K562 (cell line): ENCODE measurements around the gene SNX9. TPM values are rescaled to one million over a fixed set of nuclear protein-coding genes. Genes with fewer than 3 reads are reported as not detected.
A peak's percentile ranks its signal among the peaks of the same experiment; 100 is the strongest.

Experiments used
- BHLHE40 ChIP-seq: IDR thresholded peaks from 2 replicates; pipeline ENCODE4 v1.6.1; 2011; ENCODE audit warnings: low read length, improper control_type of control experiment
- CBX1 ChIP-seq: sonication (generic); IDR thresholded peaks from 2 replicates; pipeline ENCODE4 v1.6.1; 2016; ENCODE audit warnings: antibody characterized with exemption, low read depth, mild to moderate bottlenecking
- CXXC5 ChIP-seq: fragments of 250-450 bp; sonication (Bioruptor Pico); IDR thresholded peaks from 2 replicates; pipeline ENCODE4 v1.8.0; 2022; ENCODE audit warnings: inconsistent platforms, mild to moderate bottlenecking, moderate library complexity
- GTF2F1 ChIP-seq: IDR thresholded peaks from 2 replicates; pipeline ENCODE4 v1.6.1; 2011; ENCODE audit warnings: low read depth, low read length, improper control_type of control experiment
- MTA1 ChIP-seq: fragments of 450-650 bp; IDR thresholded peaks from 2 replicates; pipeline ENCODE4 v1.6.1; 2017; ENCODE audit warnings: borderline replicate concordance
- RBM22 ChIP-seq: fragments of 200-400 bp; formaldehyde crosslinking; IDR thresholded peaks from 2 replicates; pipeline ENCODE4 v1.6.1; 2018; ENCODE audit warnings: low read length, low read depth; ENCODE audit not compliant: poor library complexity, severe bottlenecking
- TAF1 ChIP-seq: IDR thresholded peaks from 2 replicates; pipeline ENCODE4 v1.6.1; 2011; ENCODE audit warnings: mild to moderate bottlenecking, low read length, moderate library complexity; ENCODE audit not compliant: insufficient read depth, control insufficient read depth, severe bottlenecking; ENCODE audit errors: extremely low read depth
- ZNF436 ChIP-seq: fragments of 250-450, 450-650 bp; sonication (Bioruptor Pico); formaldehyde crosslinking; IDR thresholded peaks from 2 replicates; pipeline ENCODE4 v1.7.0; 2020; ENCODE audit warnings: mild to moderate bottlenecking
- ZNF766 ChIP-seq: fragments of 200-800 bp; sonication (Bioruptor generic); conservative IDR thresholded peaks from 2 replicates; pipeline ENCODE4 v1.6.1; 2016; ENCODE audit warnings: missing genetic modification characterization, missing compliant biosample characterization
- polyA plus RNA-seq, 8 experiments: library from polyadenylated mRNA; depleted of rRNA in 4 of 8; stranded (reverse) in 5 of 8; unstranded in 3 of 8; fragments of >200 nt; fragmentation: Nextera tagmentation in 2 of 8; fragmentation: Illumina TruSeq in 1 of 8; extraction: Ambion mirVana in 2 of 8; extraction: Trizol in 1 of 8; gene quantifications; 2 replicates each; pipeline versions ENCODE4 v1.2.1 to v1.2.3, GENCODE V29; 2011 to 2014; ENCODE audit warnings: inconsistent platforms in 1 of 8, missing spikeins in 1 of 8
- total RNA-seq, 7 experiments: library from RNA; depleted of rRNA in 6 of 7; stranded (reverse); fragments of >200 nt in 6 of 7; fragmentation: Illumina TruSeq in 2 of 7; extraction: Trizol in 2 of 7; gene quantifications; 2 replicates each; pipeline versions ENCODE4 v1.2.1 to v1.2.3, GENCODE V29; 2011 to 2021; ENCODE audit warnings: low replicate concordance in 1 of 7
- TF ChIP-seq, protein P1 (sequence below): fragments of 450-650 bp; IDR thresholded peaks from 2 replicates; pipeline ENCODE4 v1.6.1; 2016; ENCODE audit warnings: mild to moderate bottlenecking, moderate library complexity
- TF ChIP-seq, protein P2 (sequence below): fragments of 450-650 bp; conservative IDR thresholded peaks from 2 replicates; pipeline ENCODE4 v1.6.1; 2016; ENCODE audit warnings: missing genetic modification characterization, low read depth, mild to moderate bottlenecking, control low read depth, missing compliant biosample characterization
- TF ChIP-seq, protein P3 (sequence below): fragments of 150-350 bp; conservative IDR thresholded peaks from 2 replicates; pipeline ENCODE4 v1.6.1; 2014; ENCODE audit warnings: low read length

Gene SNX9
- total and polyA plus RNA-seq, 9 of the 15 experiments (the other 6 are each of a cell fraction or from before 2014, with no cell fraction given), result 6.0 to 81.7 (median 57.1) TPM

- TF ChIP-seq, protein P1, sequence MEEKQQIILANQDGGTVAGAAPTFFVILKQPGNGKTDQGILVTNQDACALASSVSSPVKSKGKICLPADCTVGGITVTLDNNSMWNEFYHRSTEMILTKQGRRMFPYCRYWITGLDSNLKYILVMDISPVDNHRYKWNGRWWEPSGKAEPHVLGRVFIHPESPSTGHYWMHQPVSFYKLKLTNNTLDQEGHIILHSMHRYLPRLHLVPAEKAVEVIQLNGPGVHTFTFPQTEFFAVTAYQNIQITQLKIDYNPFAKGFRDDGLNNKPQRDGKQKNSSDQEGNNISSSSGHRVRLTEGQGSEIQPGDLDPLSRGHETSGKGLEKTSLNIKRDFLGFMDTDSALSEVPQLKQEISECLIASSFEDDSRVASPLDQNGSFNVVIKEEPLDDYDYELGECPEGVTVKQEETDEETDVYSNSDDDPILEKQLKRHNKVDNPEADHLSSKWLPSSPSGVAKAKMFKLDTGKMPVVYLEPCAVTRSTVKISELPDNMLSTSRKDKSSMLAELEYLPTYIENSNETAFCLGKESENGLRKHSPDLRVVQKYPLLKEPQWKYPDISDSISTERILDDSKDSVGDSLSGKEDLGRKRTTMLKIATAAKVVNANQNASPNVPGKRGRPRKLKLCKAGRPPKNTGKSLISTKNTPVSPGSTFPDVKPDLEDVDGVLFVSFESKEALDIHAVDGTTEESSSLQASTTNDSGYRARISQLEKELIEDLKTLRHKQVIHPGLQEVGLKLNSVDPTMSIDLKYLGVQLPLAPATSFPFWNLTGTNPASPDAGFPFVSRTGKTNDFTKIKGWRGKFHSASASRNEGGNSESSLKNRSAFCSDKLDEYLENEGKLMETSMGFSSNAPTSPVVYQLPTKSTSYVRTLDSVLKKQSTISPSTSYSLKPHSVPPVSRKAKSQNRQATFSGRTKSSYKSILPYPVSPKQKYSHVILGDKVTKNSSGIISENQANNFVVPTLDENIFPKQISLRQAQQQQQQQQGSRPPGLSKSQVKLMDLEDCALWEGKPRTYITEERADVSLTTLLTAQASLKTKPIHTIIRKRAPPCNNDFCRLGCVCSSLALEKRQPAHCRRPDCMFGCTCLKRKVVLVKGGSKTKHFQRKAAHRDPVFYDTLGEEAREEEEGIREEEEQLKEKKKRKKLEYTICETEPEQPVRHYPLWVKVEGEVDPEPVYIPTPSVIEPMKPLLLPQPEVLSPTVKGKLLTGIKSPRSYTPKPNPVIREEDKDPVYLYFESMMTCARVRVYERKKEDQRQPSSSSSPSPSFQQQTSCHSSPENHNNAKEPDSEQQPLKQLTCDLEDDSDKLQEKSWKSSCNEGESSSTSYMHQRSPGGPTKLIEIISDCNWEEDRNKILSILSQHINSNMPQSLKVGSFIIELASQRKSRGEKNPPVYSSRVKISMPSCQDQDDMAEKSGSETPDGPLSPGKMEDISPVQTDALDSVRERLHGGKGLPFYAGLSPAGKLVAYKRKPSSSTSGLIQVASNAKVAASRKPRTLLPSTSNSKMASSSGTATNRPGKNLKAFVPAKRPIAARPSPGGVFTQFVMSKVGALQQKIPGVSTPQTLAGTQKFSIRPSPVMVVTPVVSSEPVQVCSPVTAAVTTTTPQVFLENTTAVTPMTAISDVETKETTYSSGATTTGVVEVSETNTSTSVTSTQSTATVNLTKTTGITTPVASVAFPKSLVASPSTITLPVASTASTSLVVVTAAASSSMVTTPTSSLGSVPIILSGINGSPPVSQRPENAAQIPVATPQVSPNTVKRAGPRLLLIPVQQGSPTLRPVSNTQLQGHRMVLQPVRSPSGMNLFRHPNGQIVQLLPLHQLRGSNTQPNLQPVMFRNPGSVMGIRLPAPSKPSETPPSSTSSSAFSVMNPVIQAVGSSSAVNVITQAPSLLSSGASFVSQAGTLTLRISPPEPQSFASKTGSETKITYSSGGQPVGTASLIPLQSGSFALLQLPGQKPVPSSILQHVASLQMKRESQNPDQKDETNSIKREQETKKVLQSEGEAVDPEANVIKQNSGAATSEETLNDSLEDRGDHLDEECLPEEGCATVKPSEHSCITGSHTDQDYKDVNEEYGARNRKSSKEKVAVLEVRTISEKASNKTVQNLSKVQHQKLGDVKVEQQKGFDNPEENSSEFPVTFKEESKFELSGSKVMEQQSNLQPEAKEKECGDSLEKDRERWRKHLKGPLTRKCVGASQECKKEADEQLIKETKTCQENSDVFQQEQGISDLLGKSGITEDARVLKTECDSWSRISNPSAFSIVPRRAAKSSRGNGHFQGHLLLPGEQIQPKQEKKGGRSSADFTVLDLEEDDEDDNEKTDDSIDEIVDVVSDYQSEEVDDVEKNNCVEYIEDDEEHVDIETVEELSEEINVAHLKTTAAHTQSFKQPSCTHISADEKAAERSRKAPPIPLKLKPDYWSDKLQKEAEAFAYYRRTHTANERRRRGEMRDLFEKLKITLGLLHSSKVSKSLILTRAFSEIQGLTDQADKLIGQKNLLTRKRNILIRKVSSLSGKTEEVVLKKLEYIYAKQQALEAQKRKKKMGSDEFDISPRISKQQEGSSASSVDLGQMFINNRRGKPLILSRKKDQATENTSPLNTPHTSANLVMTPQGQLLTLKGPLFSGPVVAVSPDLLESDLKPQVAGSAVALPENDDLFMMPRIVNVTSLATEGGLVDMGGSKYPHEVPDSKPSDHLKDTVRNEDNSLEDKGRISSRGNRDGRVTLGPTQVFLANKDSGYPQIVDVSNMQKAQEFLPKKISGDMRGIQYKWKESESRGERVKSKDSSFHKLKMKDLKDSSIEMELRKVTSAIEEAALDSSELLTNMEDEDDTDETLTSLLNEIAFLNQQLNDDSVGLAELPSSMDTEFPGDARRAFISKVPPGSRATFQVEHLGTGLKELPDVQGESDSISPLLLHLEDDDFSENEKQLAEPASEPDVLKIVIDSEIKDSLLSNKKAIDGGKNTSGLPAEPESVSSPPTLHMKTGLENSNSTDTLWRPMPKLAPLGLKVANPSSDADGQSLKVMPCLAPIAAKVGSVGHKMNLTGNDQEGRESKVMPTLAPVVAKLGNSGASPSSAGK, result no peak
- TF ChIP-seq CXXC5 (CRISPR knock-in tag), result peak; percentile 98
- TF ChIP-seq ZNF436 (CRISPR knock-in tag), result no peak
- TF ChIP-seq, protein P2, sequence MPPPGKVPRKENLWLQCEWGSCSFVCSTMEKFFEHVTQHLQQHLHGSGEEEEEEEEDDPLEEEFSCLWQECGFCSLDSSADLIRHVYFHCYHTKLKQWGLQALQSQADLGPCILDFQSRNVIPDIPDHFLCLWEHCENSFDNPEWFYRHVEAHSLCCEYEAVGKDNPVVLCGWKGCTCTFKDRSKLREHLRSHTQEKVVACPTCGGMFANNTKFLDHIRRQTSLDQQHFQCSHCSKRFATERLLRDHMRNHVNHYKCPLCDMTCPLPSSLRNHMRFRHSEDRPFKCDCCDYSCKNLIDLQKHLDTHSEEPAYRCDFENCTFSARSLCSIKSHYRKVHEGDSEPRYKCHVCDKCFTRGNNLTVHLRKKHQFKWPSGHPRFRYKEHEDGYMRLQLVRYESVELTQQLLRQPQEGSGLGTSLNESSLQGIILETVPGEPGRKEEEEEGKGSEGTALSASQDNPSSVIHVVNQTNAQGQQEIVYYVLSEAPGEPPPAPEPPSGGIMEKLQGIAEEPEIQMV (tag), result no peak
- no peak; the same call in 1 of the 2 replicates for TF ChIP-seq MTA1
- peak; percentile 54; the same call in 1 of the 2 replicates for TF ChIP-seq ZNF766 (CRISPR knock-in tag)
- TF ChIP-seq BHLHE40, result no peak
- TF ChIP-seq, protein P3, sequence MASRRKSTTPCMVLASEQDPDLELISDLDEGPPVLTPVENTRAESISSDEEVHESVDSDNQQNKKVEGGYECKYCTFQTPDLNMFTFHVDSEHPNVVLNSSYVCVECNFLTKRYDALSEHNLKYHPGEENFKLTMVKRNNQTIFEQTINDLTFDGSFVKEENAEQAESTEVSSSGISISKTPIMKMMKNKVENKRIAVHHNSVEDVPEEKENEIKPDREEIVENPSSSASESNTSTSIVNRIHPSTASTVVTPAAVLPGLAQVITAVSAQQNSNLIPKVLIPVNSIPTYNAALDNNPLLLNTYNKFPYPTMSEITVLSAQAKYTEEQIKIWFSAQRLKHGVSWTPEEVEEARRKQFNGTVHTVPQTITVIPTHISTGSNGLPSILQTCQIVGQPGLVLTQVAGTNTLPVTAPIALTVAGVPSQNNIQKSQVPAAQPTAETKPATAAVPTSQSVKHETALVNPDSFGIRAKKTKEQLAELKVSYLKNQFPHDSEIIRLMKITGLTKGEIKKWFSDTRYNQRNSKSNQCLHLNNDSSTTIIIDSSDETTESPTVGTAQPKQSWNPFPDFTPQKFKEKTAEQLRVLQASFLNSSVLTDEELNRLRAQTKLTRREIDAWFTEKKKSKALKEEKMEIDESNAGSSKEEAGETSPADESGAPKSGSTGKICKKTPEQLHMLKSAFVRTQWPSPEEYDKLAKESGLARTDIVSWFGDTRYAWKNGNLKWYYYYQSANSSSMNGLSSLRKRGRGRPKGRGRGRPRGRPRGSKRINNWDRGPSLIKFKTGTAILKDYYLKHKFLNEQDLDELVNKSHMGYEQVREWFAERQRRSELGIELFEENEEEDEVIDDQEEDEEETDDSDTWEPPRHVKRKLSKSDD, result no peak
- no peak for TF ChIP-seq CBX1
- no peak for TF ChIP-seq TAF1
- no peak for TF ChIP-seq RBM22
- TF ChIP-seq GTF2F1, result no peak
Observed at GRCh38 chr6:157892363-157892877, 69.4 kb downstream of the SNX9 start (continued).
